Right lobe of liver (tissue), 4 donors: Measurements from ENCODE around the gene RRAGB.

ENCODE experiments used
- POLR2A ChIP-seq: fragments of 450-650 bp; IDR thresholded peaks from one replicate; pipeline ENCODE4 v1.6.1; 2017; ENCODE audit warnings: antibody characterized with exemption, mild to moderate bottlenecking
- TF ChIP-seq, protein P1 (sequence below), 4 donors: fragments of 200-600 bp in 3 of 4; fragments of 450-650 bp in 1 of 4; IDR thresholded peaks; one replicate each; pipeline versions ENCODE4 v1.5.1 to v1.8.0; 2016 to 2022; ENCODE audit warnings: antibody characterized with exemption in 4 of 4, mild to moderate bottlenecking in 2 of 4
- donor health status: DM: no; HTN: no; CAD: no.
- donor health status: DM: no; HTN: no; CAD: no.
- donor health status: DM: no; HTN: yes; CAD: no.

DNA sequence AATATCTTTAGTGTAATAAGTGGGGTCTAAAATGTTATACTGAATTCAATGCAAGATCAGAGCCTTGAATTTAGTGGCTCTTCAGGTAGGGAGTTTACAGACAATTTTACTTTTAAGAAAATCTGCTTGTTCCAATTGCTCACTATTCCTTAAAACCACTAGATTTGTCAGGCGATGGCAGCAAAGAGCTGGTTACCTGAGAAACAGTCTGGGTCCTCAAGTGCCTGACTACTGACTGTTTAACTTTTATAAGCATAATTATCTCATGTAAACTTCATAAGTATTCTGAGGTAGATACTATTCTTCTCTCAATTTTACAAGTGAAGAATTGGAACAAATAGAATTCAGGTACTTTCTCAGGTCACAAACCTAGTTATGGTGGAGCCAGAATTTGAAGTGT is 84.3 kb downstream of the RRAGB start:
- TF ChIP-seq, protein P1, sequence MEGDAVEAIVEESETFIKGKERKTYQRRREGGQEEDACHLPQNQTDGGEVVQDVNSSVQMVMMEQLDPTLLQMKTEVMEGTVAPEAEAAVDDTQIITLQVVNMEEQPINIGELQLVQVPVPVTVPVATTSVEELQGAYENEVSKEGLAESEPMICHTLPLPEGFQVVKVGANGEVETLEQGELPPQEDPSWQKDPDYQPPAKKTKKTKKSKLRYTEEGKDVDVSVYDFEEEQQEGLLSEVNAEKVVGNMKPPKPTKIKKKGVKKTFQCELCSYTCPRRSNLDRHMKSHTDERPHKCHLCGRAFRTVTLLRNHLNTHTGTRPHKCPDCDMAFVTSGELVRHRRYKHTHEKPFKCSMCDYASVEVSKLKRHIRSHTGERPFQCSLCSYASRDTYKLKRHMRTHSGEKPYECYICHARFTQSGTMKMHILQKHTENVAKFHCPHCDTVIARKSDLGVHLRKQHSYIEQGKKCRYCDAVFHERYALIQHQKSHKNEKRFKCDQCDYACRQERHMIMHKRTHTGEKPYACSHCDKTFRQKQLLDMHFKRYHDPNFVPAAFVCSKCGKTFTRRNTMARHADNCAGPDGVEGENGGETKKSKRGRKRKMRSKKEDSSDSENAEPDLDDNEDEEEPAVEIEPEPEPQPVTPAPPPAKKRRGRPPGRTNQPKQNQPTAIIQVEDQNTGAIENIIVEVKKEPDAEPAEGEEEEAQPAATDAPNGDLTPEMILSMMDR (IDR thresholded peaks at IDR 0.05), result no peak
- TF ChIP-seq POLR2A, result no peak
